Endothelial cell of umbilical vein (primary cell): ENCODE measurements around the gene AOC2. TPM values are rescaled to one million over a fixed set of nuclear protein-coding genes. Genes with fewer than 3 reads are reported as not detected.
"Not testable (repeated sequence)": the region's sequence is repeated elsewhere in the genome, so short reads cannot be mapped to it uniquely, and the experiment has no call there.

Source experiments
- BruUV-seq: library from RNA; stranded (reverse); fragments of 400-500 nt; replicated peaks from 2 replicates; lab custom pipeline; 2021; lab: Mats Ljungman, UMichigan
- CTCF ChIA-PET: fragments of 300-600, 350-600 bp; sonication (Branson Sonifier 250); formaldehyde crosslinking; loops from one replicate; lab custom pipeline; 2021; ENCODE audit warnings: antibody characterized with exemption, inconsistent platforms; lab: Charles Lee
- POLR2A ChIA-PET: fragments of 300-600, 350-600 bp; sonication (Branson Sonifier 250); formaldehyde crosslinking; loops from one replicate; lab custom pipeline; 2021; ENCODE audit warnings: antibody characterized with exemption, inconsistent platforms; lab: Charles Lee
- DNase-seq: peaks from one replicate; pipeline ENCODE4 v3.0.0-alpha.2; 2011; ENCODE audit warnings: low read depth, low spot score
- FAIRE-seq: peaks from 2 replicates; lab custom pipeline; 2011; peaks lifted over from hg19 to GRCh38; lab: Jason Lieb, UNC
- H2AFZ ChIP-seq: 2 replicates; pipeline ENCODE4 v1.6.0; 2012; ENCODE audit warnings: low read depth, low read length, control low read depth, inconsistent platforms
- H3K27ac ChIP-seq: 2 replicates; pipeline ENCODE4 v1.5.1; 2011; ENCODE audit warnings: low read depth, mild to moderate bottlenecking, control low read depth, low read length, moderate library complexity; ENCODE audit not compliant: insufficient read depth
- H3K27me3 ChIP-seq, 2 experiments: 2 replicates each; pipeline versions ENCODE4 v1.6.0 to v1.6.1; 2011; ENCODE audit warnings: low read length in 2 of 2, mixed read lengths in 1 of 2; ENCODE audit not compliant: control insufficient read depth in 2 of 2, insufficient read depth in 2 of 2
- H3K36me3 ChIP-seq, 2 experiments: 2 replicates in 1 of 2; 3 replicates in 1 of 2; pipeline ENCODE4 v1.5.1; 2011; ENCODE audit warnings: low read length in 2 of 2, mild to moderate bottlenecking in 1 of 2, moderate library complexity in 1 of 2; ENCODE audit not compliant: control insufficient read depth in 2 of 2, insufficient read depth in 2 of 2; ENCODE audit errors: extremely low read depth in 1 of 2
- H3K4me1 ChIP-seq: 3 replicates; pipeline ENCODE4 v1.5.1; 2011; ENCODE audit warnings: mild to moderate bottlenecking, low read length; ENCODE audit not compliant: control insufficient read depth, insufficient read depth; ENCODE audit errors: extremely low read depth
- H3K4me2 ChIP-seq: 2 replicates; pipeline ENCODE4 v1.6.1; 2011; ENCODE audit warnings: low read length, control low read depth, mixed read lengths; ENCODE audit not compliant: insufficient read depth
- H3K4me3 ChIP-seq, 3 experiments: fragments of 200-600 bp in 1 of 3; sonication (generic), shearing (Covaris generic) in 1 of 3; replicated peaks in 1 of 3; 2 replicates each; pipeline ENCODE4 v1.5.1; 2011 to 2016; ENCODE audit warnings: control low read depth in 3 of 3, low read length in 3 of 3, mild to moderate bottlenecking in 2 of 3, inconsistent platforms in 1 of 3, low read depth in 1 of 3, moderate library complexity in 1 of 3; ENCODE audit not compliant: insufficient read depth in 1 of 3
- H3K79me2 ChIP-seq: 2 replicates; pipeline ENCODE4 v1.6.0; 2012; ENCODE audit warnings: low read length, inconsistent platforms; ENCODE audit not compliant: control insufficient read depth, insufficient read depth
- H3K9ac ChIP-seq: replicated peaks from 2 replicates; pipeline ENCODE3; 2011; ENCODE audit warnings: low read length, control low read depth; ENCODE audit not compliant: insufficient read depth; ENCODE audit errors: extremely low read depth
- H3K9me1 ChIP-seq: replicated peaks from 3 replicates; pipeline ENCODE4 v1.6.0; 2011; ENCODE audit warnings: mild to moderate bottlenecking, low read length; ENCODE audit not compliant: control insufficient read depth, insufficient read depth; ENCODE audit errors: extremely low read depth
- H3K9me3 ChIP-seq: replicated peaks from 2 replicates; pipeline ENCODE4 v1.5.1; 2012; ENCODE audit warnings: low read length, inconsistent platforms; ENCODE audit not compliant: control insufficient read depth, insufficient read depth
- H4K20me1 ChIP-seq: replicated peaks from 2 replicates; pipeline ENCODE3; 2011; ENCODE audit warnings: mild to moderate bottlenecking, low read length; ENCODE audit not compliant: control insufficient read depth, insufficient read depth; ENCODE audit errors: extremely low read depth
- dilution Hi-C: fragments of 300-500 bp; cut with MboI; formaldehyde crosslinking; loops from one replicate; pipeline ENCODE4 v1.15.0; 2019; ENCODE audit warnings: low sequenced_read_pairs; ENCODE audit not compliant: extremely low pct_ligation_motif_present
- intact Hi-C: fragments of 100-400 bp; cut with micrococcal nuclease; formaldehyde crosslinking; loops from one replicate; pipeline ENCODE4 v1.10.0; 2022
- polyA plus RNA-seq, 4 experiments: library from polyadenylated mRNA; depleted of rRNA in 3 of 4; stranded (reverse) in 3 of 4; unstranded in 1 of 4; fragments of >200 nt; gene quantifications; 2 replicates each; pipeline versions ENCODE4 v1.2.1 to v1.2.3, GENCODE V29; 2011 to 2012; ENCODE audit warnings: missing spikeins in 1 of 4
- total RNA-seq: library from RNA; stranded (reverse); gene quantifications from 2 replicates; pipeline ENCODE4 v1.2.3, GENCODE V29; 2021

The AOC2 gene
- total and polyA plus RNA-seq, 2 donors (not counting 3 experiments of a cell fraction or from before 2014, with no cell fraction given): 0.62 to 1.9 TPM

DNA sequence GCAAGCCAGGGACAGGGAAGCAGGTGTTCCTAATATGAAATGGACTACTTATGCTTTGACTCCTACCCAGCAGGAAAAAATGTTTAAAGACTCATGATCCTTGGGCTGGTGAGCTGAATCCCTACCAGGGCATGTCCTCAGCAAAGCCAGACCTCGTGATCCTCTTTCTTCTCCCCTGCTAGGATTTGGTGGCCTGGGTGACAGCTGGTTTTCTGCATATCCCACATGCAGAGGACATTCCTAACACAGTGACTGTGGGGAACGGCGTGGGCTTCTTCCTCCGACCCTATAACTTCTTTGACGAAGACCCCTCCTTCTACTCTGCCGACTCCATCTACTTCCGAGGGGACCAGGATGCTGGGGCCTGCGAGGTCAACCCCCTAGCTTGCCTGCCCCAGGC is 11.7 kb downstream of the AOC2 start:
- BruUV-seq, FAIRE-seq, dilution Hi-C loops, H3K79me2 ChIP-seq, H2AFZ ChIP-seq, H3K27me3 ChIP-seq, H3K4me1 ChIP-seq, H3K4me2 ChIP-seq, H3K9ac ChIP-seq, H3K4me3 ChIP-seq, H3K9me1 ChIP-seq, H3K36me3 ChIP-seq, DNase-seq, intact Hi-C loops, H3K9me3 ChIP-seq, POLR2A ChIA-PET, H3K27ac ChIP-seq, H4K20me1 ChIP-seq: not testable (repeated sequence)
- CTCF ChIA-PET: interaction anchor here (1.4 to 3.1 kb wide), 2 partner anchors 73 to 80 kb away, joined by 3 to 11 read pairs; no protein-coding TSS in a partner anchor

DNA sequence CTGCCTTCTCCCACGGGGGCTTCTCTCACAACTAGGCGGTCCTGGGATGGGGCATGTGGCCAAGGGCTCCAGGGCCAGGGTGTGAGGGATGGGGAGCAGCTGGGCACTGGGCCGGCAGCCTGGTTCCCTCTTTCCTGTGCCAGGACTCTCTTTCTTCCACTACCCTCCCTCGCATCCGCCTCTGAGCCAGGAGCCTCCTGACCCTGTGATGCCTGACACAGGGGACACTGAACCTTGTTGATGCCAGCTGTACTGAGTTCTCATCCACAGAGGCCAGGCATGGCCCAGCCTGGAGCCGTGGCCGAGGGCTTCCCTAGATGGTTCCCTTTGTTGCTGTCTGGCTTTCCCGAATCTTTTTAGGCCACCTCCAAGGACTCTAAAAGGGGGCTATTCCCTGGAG is 12.1 kb downstream of the AOC2 start:
- H3K4me3 ChIP-seq, H3K4me2 ChIP-seq, H3K79me2 ChIP-seq, BruUV-seq, H2AFZ ChIP-seq, H3K27me3 ChIP-seq, H3K9me1 ChIP-seq, intact Hi-C loops, H3K9ac ChIP-seq, dilution Hi-C loops, POLR2A ChIA-PET, DNase-seq, FAIRE-seq, H3K4me1 ChIP-seq, H3K36me3 ChIP-seq, H3K9me3 ChIP-seq, H4K20me1 ChIP-seq, H3K27ac ChIP-seq: not testable (repeated sequence)
- CTCF ChIA-PET: interaction anchor here (3.1 kb wide), 1 partner anchor 73 kb away, joined by 11 read pairs; no protein-coding TSS in a partner anchor
